Right lobe of liver (tissue), 6 donors: ENCODE measurements around the gene FREM1. TPM values are rescaled to one million over a fixed set of nuclear protein-coding genes. Genes with fewer than 3 reads are reported as not detected.

Experiments used
- ATAC-seq, 4 donors: fragments of 200-7000 bp; cut with Tn5 transposase; one replicate each; pipeline ENCODE4 v1.9.1; 2020; ENCODE audit warnings: mild to moderate bottlenecking in 4 of 4, moderate library complexity in 4 of 4
- DNase-seq, 3 donors: peaks; one replicate each; pipeline ENCODE4 v3.0.0-alpha.2; 2020
- H3K27ac ChIP-seq, 3 donors: fragments of 200-600 bp; one replicate each; pipeline ENCODE4 v1.8.0; 2022
- H3K27me3 ChIP-seq, 2 donors: fragments of 200-600 bp; one replicate each; pipeline ENCODE4 v1.8.0; 2022
- H3K36me3 ChIP-seq, 4 donors: fragments of 200-600 bp; sonication (generic) in 1 of 4; one replicate each; pipeline versions ENCODE4 v1.5.1 to v1.8.0; 2017 to 2022; ENCODE audit warnings: control low read depth in 1 of 4
- H3K4me1 ChIP-seq, 4 donors: fragments of 200-600 bp; sonication (generic) in 1 of 4; one replicate each; pipeline versions ENCODE4 v1.5.1 to v1.8.0; 2017 to 2022; ENCODE audit warnings: control low read depth in 1 of 4
- H3K4me3 ChIP-seq, 3 donors: fragments of 200-600 bp; one replicate each; pipeline ENCODE4 v1.8.0; 2022
- H3K9me3 ChIP-seq, 4 donors: fragments of 200-600 bp; sonication (generic) in 1 of 4; one replicate each; pipeline versions ENCODE4 v1.5.1 to v1.8.0; 2017 to 2022; ENCODE audit warnings: control low read depth in 1 of 4
- CTCF ChIP-seq, 4 donors: fragments of 200-600 bp in 3 of 4; fragments of 450-650 bp in 1 of 4; IDR thresholded peaks; one replicate each; pipeline versions ENCODE4 v1.5.1 to v1.8.0; 2016 to 2022; ENCODE audit warnings: antibody characterized with exemption in 4 of 4, mild to moderate bottlenecking in 2 of 4
- POLR2A ChIP-seq: fragments of 450-650 bp; IDR thresholded peaks from one replicate; pipeline ENCODE4 v1.6.1; 2017; ENCODE audit warnings: antibody characterized with exemption, mild to moderate bottlenecking
- WGBS: methylation state at CpG from one replicate; pipeline ENCODE4 v1.1.6; 2018; ENCODE audit warnings: low coverage, low lambda C conversion rate; ENCODE audit not compliant: insufficient coverage; ENCODE audit errors: missing lambda C conversion rate; 5-methylcytosine and 5-hydroxymethylcytosine counted together
- intact Hi-C, 2 donors: fragments of 100-400 bp; cut with DNase I; formaldehyde crosslinking; loops; one replicate each; pipeline versions ENCODE4 v1.11.2 to v1.14.1; 2022
- total RNA-seq, 6 experiments: library from RNA; depleted of rRNA in 2 of 6; stranded (reverse); fragments of >200 nt in 2 of 6; fragmentation: NEBNext Ultra II Directional in 3 of 6; extraction: Animal tissue kit (Norgen Biotek cat#: 25700) in 3 of 6; gene quantifications; one replicate each; pipeline versions ENCODE4 v1.1.0 to v1.2.4, GENCODE V29; 2016 to 2023
- donor health status: DM: no; HTN: yes; CAD: no.
- donor health status: DM: no; HTN: no; CAD: no.
- donor health status: DM: no; HTN: no; CAD: no.
- donor health status: DM: no; HTN: yes; CAD: no.
- donor health status: DM: no; HTN: yes; CAD: no.

Gene FREM1
- total RNA-seq, 6 experiments from 2014 or later, result 0.12 to 2.6 (median 1.1) TPM

DNA sequence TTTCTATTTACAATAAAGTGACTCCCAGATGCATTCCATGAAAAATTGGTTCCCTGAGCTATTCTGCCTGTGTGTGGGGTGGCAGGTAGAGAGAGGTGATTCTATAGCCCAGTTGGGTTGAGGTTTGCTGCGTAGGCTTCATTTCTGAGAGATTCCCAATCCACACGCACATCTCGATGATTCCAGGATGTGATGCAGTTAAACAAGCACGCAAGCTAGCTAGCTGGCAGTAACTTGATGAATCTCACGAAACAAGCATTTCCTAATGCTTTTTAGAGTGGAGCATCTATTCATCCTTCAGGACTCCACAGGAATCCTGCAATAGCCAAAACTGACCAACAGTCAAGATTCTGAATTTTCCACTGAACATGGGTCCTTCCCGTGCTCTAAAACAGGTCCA is 143.9 kb downstream of the FREM1 start:
- no peaks in the 10 kb centered on the region for H3K9me3 ChIP-seq
- H3K4me3 ChIP-seq, result no peak overlapping the region
- no peak for TF ChIP-seq CTCF (IDR thresholded peaks at IDR 0.05)
- TF ChIP-seq POLR2A, result no peak
- WGBS, result 53% methylated on average over 5 of the region's 6 CpGs
- no peaks in the 10 kb centered on the region for H3K4me1 ChIP-seq
- no peaks in the 10 kb centered on the region for H3K36me3 ChIP-seq
- no peaks in the 10 kb centered on the region for H3K27me3 ChIP-seq
- ATAC-seq (no peak), DNase-seq (no peak)
- intact Hi-C loops, result loop anchor here (5.0 to 10.0 kb wide), 2 partner anchors 151 to 299 kb away; no protein-coding TSS in a partner anchor
- no peak overlapping the region for H3K27ac ChIP-seq

DNA sequence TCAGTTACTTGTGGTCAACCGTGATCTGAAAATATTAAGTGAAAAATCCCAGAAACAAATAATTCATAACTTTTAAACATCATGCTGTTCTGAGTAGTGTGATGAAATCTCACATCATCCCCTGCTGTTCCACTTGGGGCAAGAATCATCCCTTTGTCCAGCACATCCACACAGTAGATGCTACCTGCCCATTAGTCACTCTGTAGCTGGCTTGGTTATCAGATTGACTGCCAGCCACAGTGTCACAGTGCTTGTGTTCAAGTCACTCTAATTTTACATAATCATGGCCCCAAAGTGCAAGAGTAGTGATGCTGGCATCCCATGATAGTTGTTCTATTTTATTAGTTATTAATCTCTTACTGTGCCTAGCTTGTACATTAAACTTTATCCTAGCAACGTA is 148.6 kb downstream of the FREM1 start:
- intact Hi-C loops, result loop anchor here in 1 of 2 donors (10.0 kb wide), 1 partner anchor 147 kb away; no protein-coding TSS in a partner anchor
- ATAC-seq (no peak), DNase-seq (no peak)
- H3K27ac ChIP-seq, result no peak overlapping the region
- no peaks in the 10 kb centered on the region for H3K36me3 ChIP-seq
- H3K27me3 ChIP-seq, result no peaks in the 10 kb centered on the region
- no peaks in the 10 kb centered on the region for H3K4me1 ChIP-seq
- no peak overlapping the region for H3K4me3 ChIP-seq
- no peaks in the 10 kb centered on the region for H3K9me3 ChIP-seq
- no peak for TF ChIP-seq CTCF (IDR thresholded peaks at IDR 0.05)
- no peak for TF ChIP-seq POLR2A
- 33% methylated on average over 2 of the region's 2 CpGs for WGBS

DNA sequence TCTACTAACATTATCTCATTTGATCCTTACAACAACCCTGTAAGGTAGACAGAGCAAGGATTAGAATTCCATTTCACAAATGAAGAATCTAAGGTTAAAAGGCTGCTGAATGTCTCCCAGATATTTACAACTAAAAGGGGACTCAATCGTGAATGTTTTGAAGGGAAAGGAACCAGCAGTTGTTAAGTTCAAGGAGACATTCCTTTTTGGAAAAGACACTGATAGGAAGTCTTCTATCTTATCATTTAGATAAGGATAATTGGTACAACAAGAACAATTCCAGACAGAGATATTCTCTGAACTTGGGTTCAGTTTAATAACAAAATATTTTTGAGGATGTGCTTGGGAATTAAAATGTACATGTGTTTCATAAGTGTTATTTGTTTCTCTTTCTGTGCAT is 150.2 kb downstream of the FREM1 start:
- H3K4me3 ChIP-seq, result no peak overlapping the region

DNA sequence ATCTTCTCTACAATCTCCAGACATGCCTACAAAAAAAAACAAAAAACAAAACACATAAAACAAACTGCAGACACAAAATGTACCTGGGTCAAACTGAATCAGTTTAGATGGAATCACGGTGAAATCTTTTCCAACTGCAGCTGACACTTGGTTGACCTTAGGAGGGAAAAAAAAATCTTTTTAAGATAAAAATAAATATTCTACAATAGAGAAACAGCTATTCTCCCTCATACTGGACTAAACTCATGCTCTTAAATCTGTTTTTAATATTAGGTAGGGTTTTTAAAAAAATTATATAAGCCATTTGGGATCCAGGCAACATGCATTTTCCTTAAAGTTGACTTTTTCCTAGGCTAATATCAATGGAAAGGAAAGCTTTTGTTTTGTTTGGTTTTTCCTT is 153.9 kb downstream of the FREM1 start:
- Histone ChIP-seq H3K9me3 (no peaks in the 10 kb centered on the region), H3K4me3 (no peak overlapping the region), H3K27ac (no peak overlapping the region), H3K27me3 (no peaks in the 10 kb centered on the region), H3K4me1 (no peaks in the 10 kb centered on the region), H3K36me3 (no peaks in the 10 kb centered on the region)
- DNase-seq (no peak), ATAC-seq (no peak)
- WGBS, result 53% methylated on average over 1 of the region's 1 CpG
- TF ChIP-seq POLR2A, result no peak
- TF ChIP-seq CTCF (IDR thresholded peaks at IDR 0.05), result no peak
- intact Hi-C loops, result no loop called here

More for the DNA sequence above, 150.2 kb downstream of the FREM1 start:
- no peak overlapping the region for H3K27ac ChIP-seq
- H3K4me1 ChIP-seq, result no peaks in the 10 kb centered on the region
- no peaks in the 10 kb centered on the region for H3K36me3 ChIP-seq
- no peaks in the 10 kb centered on the region for H3K27me3 ChIP-seq
- no peaks in the 10 kb centered on the region for H3K9me3 ChIP-seq
- WGBS, result 0% methylated on average over 1 of the region's 1 CpG
- no peak for TF ChIP-seq POLR2A
- no peak for TF ChIP-seq CTCF (IDR thresholded peaks at IDR 0.05)
- intact Hi-C loops, result loop anchor here in 1 of 2 donors (10.0 kb wide), 1 partner anchor 145 kb away; no protein-coding TSS in a partner anchor
- DNase-seq, result no peak
- ATAC-seq, result peak in 1 of 4 donors; percentile 65

GRCh38 chr9:14752871-14753270 is 157.4 kb downstream of the FREM1 start:
- H3K4me1 ChIP-seq, result no peaks in the 10 kb centered on the region
- no peaks in the 10 kb centered on the region for H3K9me3 ChIP-seq
- DNase-seq (no peak), ATAC-seq (no peak)
- TF ChIP-seq POLR2A, result no peak
- no peak for TF ChIP-seq CTCF (IDR thresholded peaks at IDR 0.05)
- WGBS, result 25% methylated on average over 1 of the region's 1 CpG
- no peak overlapping the region for H3K27ac ChIP-seq
- intact Hi-C loops, result no loop called here
- H3K4me3 ChIP-seq, result no peak overlapping the region
- no peaks in the 10 kb centered on the region for H3K36me3 ChIP-seq
- no peaks in the 10 kb centered on the region for H3K27me3 ChIP-seq
